Right lobe of liver (tissue), 6 donors: ENCODE results near the gene DLGAP5. TPM values are rescaled to one million over a fixed set of nuclear protein-coding genes. Genes with fewer than 3 reads are reported as not detected.

ENCODE experiments used
- ATAC-seq, 4 donors: fragments of 200-7000 bp; cut with Tn5 transposase; one replicate each; pipeline ENCODE4 v1.9.1; 2020; ENCODE audit warnings: mild to moderate bottlenecking in 4 of 4, moderate library complexity in 4 of 4
- DNase-seq, 3 donors: peaks; one replicate each; pipeline ENCODE4 v3.0.0-alpha.2; 2020
- H3K27ac ChIP-seq, 3 donors: fragments of 200-600 bp; one replicate each; pipeline ENCODE4 v1.8.0; 2022
- H3K27me3 ChIP-seq, 2 donors: fragments of 200-600 bp; one replicate each; pipeline ENCODE4 v1.8.0; 2022
- H3K36me3 ChIP-seq, 4 donors: fragments of 200-600 bp; sonication (generic) in 1 of 4; one replicate each; pipeline versions ENCODE4 v1.5.1 to v1.8.0; 2017 to 2022; ENCODE audit warnings: control low read depth in 1 of 4
- H3K4me1 ChIP-seq, 4 donors: fragments of 200-600 bp; sonication (generic) in 1 of 4; one replicate each; pipeline versions ENCODE4 v1.5.1 to v1.8.0; 2017 to 2022; ENCODE audit warnings: control low read depth in 1 of 4
- H3K4me3 ChIP-seq, 3 donors: fragments of 200-600 bp; one replicate each; pipeline ENCODE4 v1.8.0; 2022
- H3K9me3 ChIP-seq, 4 donors: fragments of 200-600 bp; sonication (generic) in 1 of 4; one replicate each; pipeline versions ENCODE4 v1.5.1 to v1.8.0; 2017 to 2022; ENCODE audit warnings: control low read depth in 1 of 4
- POLR2A ChIP-seq: fragments of 450-650 bp; IDR thresholded peaks from one replicate; pipeline ENCODE4 v1.6.1; 2017; ENCODE audit warnings: antibody characterized with exemption, mild to moderate bottlenecking
- WGBS: methylation state at CpG from one replicate; pipeline ENCODE4 v1.1.6; 2018; ENCODE audit warnings: low coverage, low lambda C conversion rate; ENCODE audit not compliant: insufficient coverage; ENCODE audit errors: missing lambda C conversion rate; 5-methylcytosine and 5-hydroxymethylcytosine counted together
- intact Hi-C, 2 donors: fragments of 100-400 bp; cut with DNase I; formaldehyde crosslinking; loops; one replicate each; pipeline versions ENCODE4 v1.11.2 to v1.14.1; 2022
- total RNA-seq, 6 experiments: library from RNA; depleted of rRNA in 2 of 6; stranded (reverse); fragments of >200 nt in 2 of 6; fragmentation: NEBNext Ultra II Directional in 3 of 6; extraction: Animal tissue kit (Norgen Biotek cat#: 25700) in 3 of 6; gene quantifications; one replicate each; pipeline versions ENCODE4 v1.1.0 to v1.2.4, GENCODE V29; 2016 to 2023
- TF ChIP-seq, protein P1 (sequence below), 4 donors: fragments of 200-600 bp in 3 of 4; fragments of 450-650 bp in 1 of 4; IDR thresholded peaks; one replicate each; pipeline versions ENCODE4 v1.5.1 to v1.8.0; 2016 to 2022; ENCODE audit warnings: antibody characterized with exemption in 4 of 4, mild to moderate bottlenecking in 2 of 4
- donor health status: DM: no; HTN: yes; CAD: no.
- donor health status: DM: no; HTN: no; CAD: no.
- donor health status: DM: no; HTN: no; CAD: no.
- donor health status: DM: no; HTN: yes; CAD: no.
- donor health status: DM: no; HTN: yes; CAD: no.

Gene DLGAP5
- total RNA-seq, 6 experiments from 2014 or later, result 0.27 to 1.3 (median 0.86) TPM; not detected in 1

- TF ChIP-seq, protein P1, sequence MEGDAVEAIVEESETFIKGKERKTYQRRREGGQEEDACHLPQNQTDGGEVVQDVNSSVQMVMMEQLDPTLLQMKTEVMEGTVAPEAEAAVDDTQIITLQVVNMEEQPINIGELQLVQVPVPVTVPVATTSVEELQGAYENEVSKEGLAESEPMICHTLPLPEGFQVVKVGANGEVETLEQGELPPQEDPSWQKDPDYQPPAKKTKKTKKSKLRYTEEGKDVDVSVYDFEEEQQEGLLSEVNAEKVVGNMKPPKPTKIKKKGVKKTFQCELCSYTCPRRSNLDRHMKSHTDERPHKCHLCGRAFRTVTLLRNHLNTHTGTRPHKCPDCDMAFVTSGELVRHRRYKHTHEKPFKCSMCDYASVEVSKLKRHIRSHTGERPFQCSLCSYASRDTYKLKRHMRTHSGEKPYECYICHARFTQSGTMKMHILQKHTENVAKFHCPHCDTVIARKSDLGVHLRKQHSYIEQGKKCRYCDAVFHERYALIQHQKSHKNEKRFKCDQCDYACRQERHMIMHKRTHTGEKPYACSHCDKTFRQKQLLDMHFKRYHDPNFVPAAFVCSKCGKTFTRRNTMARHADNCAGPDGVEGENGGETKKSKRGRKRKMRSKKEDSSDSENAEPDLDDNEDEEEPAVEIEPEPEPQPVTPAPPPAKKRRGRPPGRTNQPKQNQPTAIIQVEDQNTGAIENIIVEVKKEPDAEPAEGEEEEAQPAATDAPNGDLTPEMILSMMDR (IDR thresholded peaks at IDR 0.05), result no peak
- TF ChIP-seq POLR2A, result no peak
- intact Hi-C loops, result no loop called here
- Histone ChIP-seq H3K4me1 (no peaks in the 10 kb centered on the region), H3K4me3 (no peak overlapping the region), H3K27ac (no peak overlapping the region), H3K9me3 (no peaks in the 10 kb centered on the region), H3K36me3 (no peaks in the 10 kb centered on the region), H3K27me3 (no peaks in the 10 kb centered on the region)
- DNase-seq (no peak), ATAC-seq (peak in 1 of 4 donors; percentile 63)
- WGBS, result 56% methylated on average over 2 of the region's 2 CpGs
These were observed 76.7 kb downstream of the DLGAP5 start for GRCh38 chr14:55114720-55115119.

DNA sequence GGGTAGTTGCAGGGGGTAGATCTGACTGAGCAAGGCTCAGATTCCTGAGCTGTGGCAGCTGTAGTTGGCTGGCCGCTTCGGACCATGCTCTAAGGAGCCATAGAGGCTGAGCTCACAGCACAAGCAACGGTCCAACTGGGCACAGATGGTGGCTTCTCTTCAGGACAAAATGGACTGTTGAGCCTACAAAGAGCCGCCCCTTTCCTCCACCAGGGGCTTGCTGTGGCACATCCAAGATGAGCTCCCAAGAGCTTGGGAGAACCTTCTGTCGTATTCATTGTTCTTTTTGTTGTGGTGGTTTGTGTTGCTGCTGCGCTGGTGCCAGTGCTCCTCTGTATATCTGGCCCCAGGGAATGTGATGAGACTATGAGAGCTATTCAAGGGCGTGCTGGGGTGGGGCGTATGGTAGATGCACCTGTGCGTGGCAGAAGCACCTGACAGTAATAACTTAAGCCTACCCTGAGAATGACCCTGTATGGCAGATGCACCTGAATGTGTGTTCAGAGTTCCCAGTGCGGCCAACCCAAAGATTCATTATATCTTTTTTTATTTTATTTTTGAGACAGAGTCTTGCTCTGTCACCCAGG, 80.2 kb downstream of the DLGAP5 start:
- H3K27me3 ChIP-seq, result no peaks in the 10 kb centered on the region
- H3K4me1 ChIP-seq, result no peaks in the 10 kb centered on the region
- 80% methylated on average over 1 of the region's 10 CpGs for WGBS
- H3K27ac ChIP-seq, result no peak overlapping the region
- DNase-seq (no peak), ATAC-seq (no peak)
- H3K9me3 ChIP-seq, result no peaks in the 10 kb centered on the region
- TF ChIP-seq, protein P1 (IDR thresholded peaks at IDR 0.05), result no peak
- TF ChIP-seq POLR2A, result no peak
- intact Hi-C loops, result no loop called here
- H3K36me3 ChIP-seq, result no peaks in the 10 kb centered on the region
- no peak overlapping the region for H3K4me3 ChIP-seq

DNA sequence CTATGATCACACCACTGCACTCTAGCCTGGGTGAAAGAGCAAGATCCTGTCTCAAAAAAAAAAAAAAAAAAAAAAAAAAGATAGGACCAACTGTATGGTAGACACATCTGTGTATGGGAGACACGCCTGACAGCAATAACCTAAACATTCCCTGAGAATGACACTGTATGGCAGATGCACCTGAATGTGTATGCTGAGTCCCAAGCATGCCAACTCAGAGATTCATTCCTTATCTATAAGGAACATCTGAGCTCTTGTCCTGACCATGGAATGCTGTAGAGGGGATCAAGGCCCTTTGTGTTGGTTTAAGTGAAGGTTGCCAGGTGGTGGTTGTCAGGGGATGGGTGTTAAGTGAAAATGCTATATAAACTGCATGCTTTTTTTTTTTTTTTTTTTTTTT, 81.5 kb downstream of the DLGAP5 start:
- Histone ChIP-seq H3K4me1 (no peaks in the 10 kb centered on the region), H3K27ac (no peak overlapping the region), H3K36me3 (no peaks in the 10 kb centered on the region), H3K9me3 (peaks cover 0 to 3% (median 0%) of the 10 kb centered on the region in 4 donors), H3K27me3 (no peaks in the 10 kb centered on the region), H3K4me3 (no peak overlapping the region)
- DNase-seq (no peak), ATAC-seq (no peak)
- TF ChIP-seq, protein P1 (IDR thresholded peaks at IDR 0.05), result no peak
- no peak for TF ChIP-seq POLR2A
- intact Hi-C loops, result no loop called here
- no CpG with 5 or more reads among the region's 1 CpG for WGBS

GRCh38 chr14:55107766-55108554, 83.4 kb downstream of the DLGAP5 start:
- H3K27ac ChIP-seq, result peak overlapping the region; percentile 66 to 86 (median 74)
- intact Hi-C loops, result no loop called here
- no peaks in the 10 kb centered on the region for H3K4me1 ChIP-seq
- 39% methylated on average over 8 of the region's 19 CpGs for WGBS
- H3K9me3 ChIP-seq, result peaks cover 0 to 3% (median 0%) of the 10 kb centered on the region in 4 donors
- peak; percentile 60 to 82 (median 79) for DNase-seq
- H3K27me3 ChIP-seq, result no peaks in the 10 kb centered on the region
- peak; percentile 84 to 92 (median 88) for ATAC-seq
- TF ChIP-seq, protein P1 (IDR thresholded peaks at IDR 0.05), result no peak
- TF ChIP-seq POLR2A, result no peak
- H3K36me3 ChIP-seq, result no peaks in the 10 kb centered on the region
- no peak overlapping the region for H3K4me3 ChIP-seq
